Measurements from ENCODE around the gene LYSMD2.

The LYSMD2 gene

DNA sequence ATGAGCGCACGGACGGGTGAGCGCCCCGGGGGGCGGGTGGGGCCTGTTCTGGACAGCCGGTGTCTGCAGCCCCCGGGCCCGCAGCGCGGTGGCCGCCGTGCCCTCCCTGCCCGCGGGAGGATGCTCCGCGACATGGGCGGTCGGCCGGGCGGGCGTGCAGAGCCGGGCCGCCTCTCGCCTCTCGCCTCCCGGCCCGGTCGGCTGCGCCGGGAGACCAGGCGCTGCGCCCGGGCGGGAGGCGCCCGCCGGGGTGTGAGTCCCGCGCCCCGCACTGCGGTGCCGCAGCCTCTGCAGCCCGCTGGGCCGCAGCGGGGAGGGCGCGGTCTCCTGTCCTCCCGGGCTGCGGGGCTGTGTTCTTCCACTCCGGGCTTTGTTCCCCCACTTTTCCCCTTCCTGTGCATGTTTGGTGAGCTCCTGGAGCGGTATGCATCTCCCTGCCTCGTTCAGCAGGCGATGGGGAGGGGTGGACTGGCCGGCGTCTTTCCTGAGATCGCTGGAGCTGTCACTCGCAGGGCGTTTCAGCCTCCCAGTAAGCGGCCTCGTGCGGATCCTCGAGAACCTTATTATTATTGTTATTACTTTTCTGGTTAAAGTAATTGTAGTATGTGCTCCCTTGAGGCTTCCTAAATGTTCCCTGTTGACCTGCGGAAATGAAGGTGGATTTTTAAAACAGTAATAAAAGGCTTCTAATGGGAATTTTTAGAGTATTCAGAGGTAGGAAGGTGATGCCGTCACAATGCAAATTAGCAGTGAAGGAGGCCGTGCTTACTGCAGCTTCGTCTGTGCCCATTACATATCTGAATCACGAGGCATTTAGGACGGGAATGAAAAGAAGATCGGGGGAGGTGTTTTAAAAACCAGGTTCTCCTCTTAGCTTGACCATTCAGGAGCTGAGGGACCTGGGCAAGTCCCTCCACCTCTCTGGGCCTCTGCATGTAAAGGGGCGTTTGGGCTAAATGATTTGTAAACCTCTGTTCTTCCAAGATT is 14.5 kb upstream of the LYSMD2 start:
- no peak for DNase-seq

DNA sequence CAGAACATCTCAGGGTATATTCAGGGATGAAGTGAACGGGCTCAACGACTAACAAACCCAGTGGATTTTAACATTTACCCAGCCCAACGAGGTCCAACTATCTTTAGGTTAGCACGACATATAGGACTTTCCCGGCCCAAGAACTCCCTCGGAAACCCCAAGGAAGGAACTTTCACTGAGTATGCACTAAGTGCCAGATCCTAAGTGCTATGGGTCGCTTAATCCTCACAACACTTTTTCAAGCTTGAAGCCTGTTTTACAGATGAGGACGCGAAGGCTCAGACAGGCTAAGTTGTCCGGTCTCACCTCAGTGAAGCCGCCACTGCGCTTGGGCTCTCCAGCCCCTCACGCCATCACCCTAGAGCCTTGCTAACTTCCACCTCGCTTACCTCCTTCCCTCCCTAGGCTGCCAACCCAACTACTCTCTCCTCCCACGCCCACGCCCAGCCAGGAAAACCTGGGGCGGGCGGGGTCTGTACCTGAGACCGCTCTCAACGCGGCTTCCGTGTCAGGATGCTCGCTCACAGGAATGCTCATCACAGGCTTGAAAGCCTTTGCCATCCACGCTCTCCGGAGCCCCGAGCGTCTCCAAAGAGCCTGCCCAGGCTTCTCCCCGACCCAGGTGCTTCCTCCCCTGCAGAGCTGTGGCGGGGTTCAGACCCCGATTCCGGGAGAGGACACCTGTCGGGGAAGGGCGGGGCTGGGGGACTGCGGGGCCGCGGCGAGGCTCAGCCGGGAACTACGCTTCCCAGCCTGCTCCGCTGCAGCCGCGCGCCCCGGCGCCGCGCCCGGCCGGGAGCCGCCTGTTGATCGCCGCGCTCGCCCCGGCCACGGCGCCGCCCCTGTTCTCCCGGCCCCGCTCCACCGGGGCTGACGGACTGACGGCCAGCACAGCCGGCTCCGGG is 13.6 kb upstream of the LYSMD2 start, which contains the start of gene TMOD2:
Gene TMOD2 (plus strand): TSS at position 806 of the 905 bp plus-strand sequence. CDS start 14,845 bp downstream, outside the sequence.
- DNase-seq, result peak; percentile 49

DNA sequence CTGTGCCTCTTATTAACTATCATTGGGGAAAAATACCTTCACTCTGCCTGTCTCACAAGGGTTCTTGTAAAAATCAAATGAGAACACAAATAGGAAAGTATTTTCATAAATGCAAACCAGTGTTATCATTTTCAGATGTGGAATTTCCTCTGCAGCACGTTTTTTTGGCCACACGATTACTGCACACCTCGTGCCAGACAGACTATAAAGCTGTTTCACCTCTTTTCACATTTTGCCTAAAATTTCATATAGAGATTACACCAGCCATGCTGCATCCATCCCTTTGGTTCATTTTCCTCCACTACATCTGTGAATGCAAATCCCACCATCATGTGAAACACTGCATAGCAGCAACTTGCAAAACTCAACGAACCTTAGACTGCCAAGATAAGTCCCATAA is 12.7 kb upstream of the LYSMD2 start:
- no peak for DNase-seq

DNA sequence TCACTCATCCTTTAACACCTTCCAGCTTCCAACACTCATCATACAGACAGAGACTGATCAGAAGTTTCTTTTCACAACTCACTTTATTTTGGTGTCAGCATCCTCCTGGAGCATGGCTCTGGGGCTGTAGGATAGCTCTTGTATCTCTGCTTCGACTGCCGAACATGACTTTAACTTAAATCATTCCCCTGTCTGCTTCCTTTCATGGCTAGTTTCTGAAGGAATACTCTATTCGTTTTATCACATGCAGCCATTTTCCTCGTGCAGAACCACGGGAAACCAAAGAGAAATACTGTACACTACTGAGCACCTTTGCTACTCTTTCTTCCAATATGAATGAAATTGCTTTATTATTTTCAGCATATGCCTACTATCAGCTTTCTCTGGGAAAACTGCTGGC is 11.9 kb upstream of the LYSMD2 start:
- DNase-seq, result no peak

DNA sequence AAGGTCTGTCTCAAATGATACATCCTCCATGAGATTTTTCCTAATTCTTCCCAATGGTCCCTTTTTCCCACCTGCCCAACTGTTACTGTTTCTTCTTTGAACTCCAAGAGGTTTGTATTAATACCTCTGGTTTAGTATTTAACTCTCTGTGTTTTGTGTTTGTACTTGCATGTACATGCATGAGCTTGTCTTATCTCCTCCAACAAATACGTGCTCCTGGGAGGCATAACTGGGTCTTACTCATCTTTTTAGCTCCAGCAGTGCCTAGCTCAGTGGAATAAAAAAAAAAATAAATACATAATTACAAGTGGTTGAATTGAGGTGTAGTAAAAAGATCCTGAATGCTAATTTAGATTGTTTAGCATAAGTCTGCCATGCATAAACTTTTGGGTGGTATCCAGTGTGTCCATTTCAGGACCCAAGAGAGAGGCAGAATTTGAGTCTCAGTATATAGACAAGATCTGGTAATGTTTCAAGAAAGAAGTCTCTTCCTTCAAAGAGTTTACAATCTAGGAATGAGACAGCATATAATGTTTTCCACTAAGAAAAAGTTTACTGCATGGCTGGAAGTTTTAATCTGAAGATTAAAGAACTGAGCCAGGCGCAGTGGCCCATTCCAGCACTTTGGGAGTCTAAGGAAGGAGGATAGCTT is 1.7 kb upstream of the LYSMD2 start:
- DNase-seq, result no peak

DNA sequence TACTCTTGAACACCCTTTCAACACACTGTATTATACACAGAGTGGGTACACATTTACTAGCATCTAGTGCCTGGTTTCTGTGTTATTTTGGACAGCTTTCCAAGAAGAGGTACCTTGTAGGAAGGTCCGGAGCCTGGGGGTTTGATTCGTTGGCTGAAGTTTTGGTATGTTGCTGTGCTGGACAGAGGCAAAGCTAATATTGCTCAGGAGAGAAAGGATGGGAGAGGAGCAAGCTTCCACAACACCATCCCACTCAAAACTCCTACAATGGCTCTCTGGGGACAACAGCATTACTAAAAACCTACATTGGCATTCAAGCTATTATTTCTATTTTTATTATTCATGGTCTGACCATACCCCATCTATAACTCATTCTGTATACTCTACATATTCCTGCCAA is 1.1 kb upstream of the LYSMD2 start:
- no peak for DNase-seq

DNA sequence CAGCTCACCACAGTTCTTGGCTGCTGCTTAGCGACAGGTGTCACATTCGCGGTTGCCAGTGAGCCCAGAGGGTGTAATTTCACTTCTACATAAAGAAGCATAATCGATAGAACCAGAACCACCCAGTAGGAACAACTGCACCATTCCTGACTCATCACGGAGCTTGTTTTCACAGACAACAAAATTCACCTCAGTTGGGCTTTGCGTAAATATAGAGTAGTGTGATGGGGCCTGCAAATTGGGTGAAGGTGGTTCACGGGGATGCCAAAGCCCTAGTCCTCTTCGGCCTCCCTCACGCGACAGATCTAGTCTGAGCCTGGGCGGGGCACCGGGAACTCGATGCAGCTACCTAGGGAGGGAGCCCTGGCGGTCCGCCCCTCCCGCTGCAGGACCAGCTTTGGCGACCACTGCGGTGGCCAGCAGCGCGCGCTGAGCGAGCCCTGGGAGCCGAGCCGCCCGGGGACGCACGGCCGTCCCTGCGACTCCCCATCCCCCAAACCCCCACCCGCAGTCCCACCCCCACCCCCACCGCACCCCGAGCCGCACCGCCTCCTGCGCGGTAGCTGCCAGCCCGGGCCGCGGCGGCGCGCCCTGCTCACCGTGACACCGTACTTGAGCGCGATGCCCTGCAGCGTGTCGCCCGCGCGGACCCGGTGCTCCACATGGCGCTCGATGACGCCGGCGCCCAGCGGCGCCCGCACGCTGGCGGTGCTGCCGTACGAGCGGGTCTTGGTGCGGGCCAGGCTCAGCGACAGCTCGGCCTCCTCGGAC is 519 bp downstream of the LYSMD2 start:
- DNase-seq, result peak; percentile 53

DNA sequence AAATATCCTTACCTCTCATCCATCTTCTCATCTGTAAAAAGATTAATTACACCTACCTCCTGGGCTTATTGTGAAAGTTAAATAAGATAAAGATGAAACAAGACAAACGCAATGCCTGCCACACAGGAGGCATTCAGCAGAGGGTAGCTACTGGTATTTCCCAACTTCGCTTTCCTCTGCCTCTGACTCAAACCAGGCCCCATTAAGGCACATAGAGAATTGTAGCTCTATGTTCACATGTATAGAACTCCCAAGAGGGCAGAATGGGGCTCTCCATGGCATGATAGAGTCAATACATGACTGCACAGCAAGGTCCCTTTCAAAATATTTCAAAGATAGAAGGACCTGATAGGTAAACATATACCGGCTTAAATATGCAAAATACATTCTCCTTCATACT is 1.4 kb downstream of the LYSMD2 start:
- no peak for DNase-seq

DNA sequence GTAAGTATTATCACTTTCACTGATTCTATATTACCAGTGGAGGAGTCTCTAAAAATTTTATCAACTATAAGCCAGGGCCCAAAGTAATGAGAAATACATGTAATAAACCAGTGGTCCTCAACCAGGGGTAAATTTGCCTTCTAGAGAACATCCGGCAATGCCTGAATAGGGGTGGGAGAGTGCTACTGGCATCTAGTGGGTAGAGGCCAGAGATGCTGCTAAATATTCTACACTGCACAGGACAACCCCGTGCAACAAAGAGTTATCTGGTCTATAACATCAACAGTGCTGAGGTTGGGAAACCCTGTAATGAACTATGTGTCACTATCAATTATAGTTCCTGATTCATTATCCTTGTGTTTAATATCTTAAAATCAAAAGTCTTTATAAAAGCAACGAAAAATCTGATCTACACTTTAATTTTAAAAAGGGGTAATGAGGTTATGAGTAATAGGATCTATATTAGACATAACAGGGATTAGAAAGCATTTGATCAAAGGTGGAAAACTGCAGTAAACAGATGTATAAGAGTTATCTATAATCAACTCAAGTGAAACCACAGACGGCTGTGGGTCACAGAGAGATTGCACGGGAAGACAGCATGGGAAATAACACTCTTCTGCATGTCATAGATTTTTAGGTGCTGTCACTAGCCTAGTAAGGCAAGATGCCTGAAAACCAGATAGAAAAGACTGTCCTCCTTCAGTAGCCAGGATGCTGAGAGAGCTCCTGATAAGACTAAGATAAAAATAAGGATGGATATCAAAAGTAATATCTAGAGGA is 2.0 kb downstream of the LYSMD2 start:
- no peak for DNase-seq

DNA sequence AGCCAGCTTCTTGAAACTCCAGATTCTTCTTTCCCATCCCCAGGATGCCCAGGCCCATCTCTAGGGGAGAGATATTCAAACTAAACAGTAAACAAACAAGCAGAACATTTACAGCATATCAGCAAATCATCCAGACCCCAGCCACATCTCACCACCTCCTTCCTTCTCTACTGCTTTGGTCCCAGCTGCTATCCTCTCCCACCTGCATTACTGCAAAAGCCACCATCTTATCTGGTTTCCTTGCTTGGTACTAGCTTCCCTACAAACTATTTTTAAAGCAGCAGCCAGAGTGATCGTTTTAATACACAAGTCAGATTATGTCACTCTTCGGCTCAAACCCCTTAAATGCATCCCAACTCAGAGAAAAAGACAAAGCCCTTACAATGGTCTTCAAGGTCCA is 4.8 kb downstream of the LYSMD2 start:
- DNase-seq, result no peak

DNA sequence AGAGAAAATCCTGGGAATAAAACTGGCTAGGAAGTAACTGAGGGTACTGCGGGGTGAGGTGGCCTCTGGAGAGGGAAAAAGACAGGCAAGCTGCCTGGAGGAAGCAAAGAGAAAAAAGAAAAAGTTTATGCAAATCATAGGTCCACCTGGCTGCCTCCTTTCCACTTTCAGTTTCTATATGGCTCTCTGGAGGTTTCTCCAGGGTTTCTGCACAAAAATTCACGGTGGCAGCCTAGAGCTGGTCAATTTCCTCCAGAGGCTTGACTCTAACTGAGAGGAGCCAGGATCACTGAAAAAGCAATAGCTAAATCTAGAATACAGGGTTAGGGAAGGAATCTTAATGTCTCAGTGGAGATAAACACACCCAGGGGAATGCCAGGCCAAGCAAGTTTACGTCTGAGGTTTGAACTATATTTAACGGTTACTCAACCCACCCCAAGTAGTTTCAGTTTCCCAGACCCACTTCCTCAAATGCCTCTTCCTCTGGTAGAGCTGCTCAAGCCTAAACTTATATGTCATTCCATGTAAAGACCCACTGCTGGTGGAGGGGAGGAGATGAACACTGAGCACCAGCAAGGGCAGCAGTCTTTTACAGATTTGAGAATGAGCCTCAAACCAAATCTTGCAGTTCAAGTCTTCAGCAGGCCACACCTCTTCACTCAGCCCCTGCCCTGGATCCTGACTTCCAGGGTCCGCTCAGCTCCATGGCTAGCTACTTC is 5.7 kb downstream of the LYSMD2 start:
- DNase-seq, result no peak

DNA sequence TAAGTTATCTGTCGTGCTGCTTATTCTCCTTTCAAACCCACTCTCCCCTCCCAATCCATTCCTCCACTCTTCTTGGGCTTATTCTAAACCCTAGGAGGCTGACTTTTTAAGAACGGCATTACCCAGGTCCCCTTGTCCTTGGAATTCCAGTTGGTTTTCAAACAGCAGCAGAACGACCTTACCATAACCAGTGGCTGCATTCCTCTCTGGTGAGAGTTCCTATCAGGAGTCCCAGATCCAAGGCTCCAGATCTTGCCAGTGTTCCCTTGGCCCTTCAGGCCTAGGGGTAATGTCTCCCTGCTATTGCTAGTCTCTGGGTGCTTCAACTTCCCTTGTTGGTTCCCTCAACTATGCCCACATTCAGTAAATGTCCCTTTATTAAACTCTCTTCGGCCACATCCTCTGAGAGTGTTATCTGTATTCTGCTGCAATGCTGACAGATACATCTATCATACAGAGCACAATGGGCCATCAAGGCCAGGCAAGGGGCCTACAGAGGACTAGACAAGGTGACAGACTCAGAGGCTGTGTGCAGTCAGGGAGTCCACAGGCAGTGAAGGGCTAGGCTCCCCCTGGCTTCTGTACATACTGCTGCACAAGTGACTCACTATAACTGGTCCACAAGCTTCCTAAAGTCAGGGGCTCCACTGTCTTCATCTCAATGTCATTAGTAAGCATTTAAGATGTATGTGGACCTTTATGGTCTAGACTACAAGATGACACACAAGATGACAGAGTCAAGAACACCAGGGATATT is 10.1 kb downstream of the LYSMD2 start:
- no peak for DNase-seq

DNA sequence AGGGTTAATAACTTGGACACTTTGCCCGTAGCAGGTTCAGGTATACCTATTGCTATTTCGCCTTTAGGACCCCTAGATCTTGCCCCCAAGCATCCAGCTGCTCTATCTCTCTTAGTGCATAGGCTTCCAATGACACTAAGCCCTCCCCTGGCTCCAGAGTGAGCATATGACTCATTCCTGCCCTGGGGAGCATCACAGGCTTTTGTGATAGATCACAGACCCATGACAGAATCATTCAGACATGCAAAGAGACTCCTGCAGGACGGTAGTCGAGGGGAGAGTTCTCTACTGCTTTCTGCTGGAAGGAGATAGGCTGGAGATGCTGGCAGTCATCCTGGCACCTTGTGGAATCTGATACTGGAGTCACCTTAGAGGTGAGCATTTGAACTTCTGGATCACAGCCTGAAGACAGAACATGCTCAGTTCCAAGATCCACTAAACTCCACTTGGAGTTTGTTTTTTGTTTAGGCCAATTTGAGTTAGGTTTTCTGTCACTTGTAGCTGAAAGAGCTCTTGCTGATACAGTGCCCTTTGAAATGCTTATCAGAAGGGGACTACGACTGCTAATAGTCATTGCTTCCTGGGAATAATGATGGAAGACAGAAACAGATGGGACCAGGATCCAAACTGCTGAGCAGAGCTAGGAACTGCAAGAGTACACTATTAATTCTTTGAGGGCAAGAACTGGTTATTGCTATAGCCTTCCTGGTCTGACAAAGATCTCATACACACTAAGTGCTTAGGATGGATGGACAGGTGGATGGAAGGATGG is 11.0 kb downstream of the LYSMD2 start:
- DNase-seq, result no peak

DNA sequence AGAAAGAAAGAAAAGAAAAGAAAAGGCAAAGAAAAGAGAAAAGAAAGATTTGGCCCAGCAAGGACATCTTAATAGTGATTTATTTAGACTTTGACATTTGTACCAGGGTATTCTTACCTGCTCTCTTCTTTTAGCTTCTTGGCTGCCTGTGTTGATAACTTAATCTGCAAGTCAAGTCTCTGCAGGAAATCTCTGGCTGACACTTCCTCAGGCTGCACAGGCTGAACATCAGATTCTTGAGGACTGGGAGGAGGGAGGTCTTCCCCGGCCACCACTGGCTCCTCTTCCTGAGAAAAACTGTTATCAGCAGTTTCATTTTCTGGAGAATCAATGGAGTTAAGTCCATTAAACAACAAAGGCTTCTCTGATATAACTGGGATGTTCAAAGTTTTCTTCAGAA is 12.8 kb downstream of the LYSMD2 start:
- DNase-seq, result no peak

DNA sequence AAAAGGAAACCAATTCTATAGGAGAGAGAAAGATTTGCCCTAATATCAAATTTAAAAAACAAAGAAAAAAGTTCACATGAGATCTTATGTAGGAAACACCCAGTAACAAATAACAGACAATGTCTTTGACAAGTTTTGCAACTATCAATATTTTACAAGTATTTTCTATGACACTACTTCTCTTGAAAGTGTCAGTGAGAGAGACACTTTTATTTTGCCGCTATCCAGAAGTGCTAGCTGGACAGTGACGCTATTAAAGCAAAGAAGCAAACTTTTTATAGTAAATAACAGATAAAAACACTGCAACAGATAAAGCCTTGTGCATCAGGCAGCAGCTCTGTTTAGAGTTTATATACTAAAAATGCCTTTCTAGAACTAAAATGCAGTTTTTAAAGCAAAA is 13.3 kb downstream of the LYSMD2 start:
- no peak for DNase-seq

DNA sequence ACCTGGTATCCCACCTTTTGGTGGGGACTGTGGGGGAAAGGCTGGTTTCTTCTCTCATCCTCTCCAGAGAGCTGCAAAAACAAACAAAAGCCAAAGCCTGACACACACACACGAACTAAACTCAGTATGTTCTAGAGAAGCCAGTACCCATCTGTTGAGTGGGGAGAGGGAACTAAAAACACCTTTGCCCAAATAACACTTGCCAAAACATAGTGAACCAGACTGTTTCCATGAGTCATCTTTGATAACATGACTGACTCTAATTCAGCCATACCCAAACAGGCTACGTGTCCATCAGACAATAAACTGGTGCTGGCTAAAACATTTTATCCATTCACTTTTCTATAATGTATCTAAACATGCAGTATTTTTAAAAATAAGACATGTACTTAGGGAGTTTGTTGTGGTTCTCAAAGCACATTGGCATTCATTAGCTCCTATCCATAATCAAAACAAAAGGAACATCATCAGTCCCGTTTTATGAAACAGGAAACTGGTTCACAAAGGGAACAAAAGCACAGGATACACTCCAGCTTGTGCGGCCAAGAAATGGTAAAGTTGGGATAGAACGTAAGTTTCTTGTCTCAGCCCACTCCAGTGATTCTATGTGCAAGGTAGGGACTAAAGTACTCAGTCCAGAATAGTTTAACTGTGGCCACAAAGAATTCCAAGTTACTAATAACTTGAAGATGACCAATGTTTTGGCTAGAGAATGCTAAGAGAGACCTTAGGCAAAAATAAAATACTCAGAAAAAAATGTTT is 16.1 kb downstream of the LYSMD2 start:
- DNase-seq, result no peak

DNA sequence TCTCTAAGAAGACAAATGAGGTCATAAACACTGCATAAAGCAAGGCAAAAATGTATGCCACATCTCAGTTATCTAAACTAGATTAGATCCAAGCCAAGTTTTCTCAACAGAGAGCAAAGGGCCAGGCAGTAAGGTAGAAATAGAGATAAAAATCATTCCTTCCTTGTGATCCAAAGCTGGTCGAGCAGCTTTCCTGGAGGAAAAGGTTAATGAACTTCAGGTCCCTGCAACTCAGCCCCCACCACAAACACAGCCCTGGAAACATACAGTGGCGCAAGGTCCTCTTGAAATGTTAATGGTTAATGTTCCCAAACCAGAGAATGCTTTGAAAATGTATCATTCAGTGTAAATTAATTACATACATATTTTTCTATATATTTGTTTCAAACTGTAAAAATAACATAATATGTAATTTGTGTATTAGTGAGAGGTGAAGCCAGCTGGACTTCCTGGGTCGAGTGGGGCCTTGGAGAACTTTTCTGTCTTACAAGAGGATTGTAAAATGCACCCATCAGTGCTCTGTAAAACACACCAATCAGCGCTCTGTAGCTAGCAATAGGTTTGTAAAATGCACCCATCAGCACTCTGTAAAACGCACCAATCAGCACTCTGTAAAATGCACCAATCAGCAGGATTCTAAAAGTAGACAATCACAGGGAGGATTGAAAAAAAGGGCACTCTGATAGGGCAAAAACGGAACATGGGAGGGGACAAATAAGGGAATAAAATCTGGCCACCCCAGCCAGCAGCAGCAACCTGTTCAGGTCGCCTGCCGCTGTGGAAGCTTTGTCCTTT is 17.1 kb downstream of the LYSMD2 start:
- DNase-seq, result no peak

DNA sequence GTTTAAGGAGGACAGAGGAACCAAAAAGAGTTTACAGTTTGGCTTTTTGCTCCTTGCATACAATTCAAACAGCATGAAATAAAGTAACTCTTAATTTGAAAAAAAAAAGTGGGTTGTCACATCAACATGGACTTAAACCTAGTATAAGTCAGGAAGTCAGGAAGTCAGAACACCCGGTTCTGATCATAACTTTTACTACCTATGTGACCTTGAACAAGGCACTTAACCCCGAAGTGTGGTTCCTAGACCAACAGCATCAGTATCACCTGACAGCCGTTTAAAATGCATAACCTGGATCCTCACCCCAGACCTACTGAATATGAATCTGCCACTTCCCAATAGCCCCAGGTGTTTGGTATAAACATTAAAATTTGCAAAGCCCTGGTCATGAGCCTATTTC is 18.7 kb downstream of the LYSMD2 start:
- DNase-seq, result no peak

Data from activated effector memory CD4-positive, alpha-beta T cell treated with Interleukin-2 at 50 U/mL for 16 hours (primary cell).